PFSK-1 (cell line): Measurements from ENCODE around the gene CEP70.

Source experiments
- POLR2AphosphoS5 ChIP-seq: IDR thresholded peaks from 2 replicates; pipeline ENCODE4 v1.6.1; 2012; ENCODE audit warnings: low read depth, mild to moderate bottlenecking, control low read depth, low read length, moderate library complexity
- TAF1 ChIP-seq: IDR thresholded peaks from 2 replicates; pipeline ENCODE4 v1.6.1; 2012; ENCODE audit warnings: low read length, control low read depth, borderline replicate concordance; ENCODE audit not compliant: insufficient read depth

DNA sequence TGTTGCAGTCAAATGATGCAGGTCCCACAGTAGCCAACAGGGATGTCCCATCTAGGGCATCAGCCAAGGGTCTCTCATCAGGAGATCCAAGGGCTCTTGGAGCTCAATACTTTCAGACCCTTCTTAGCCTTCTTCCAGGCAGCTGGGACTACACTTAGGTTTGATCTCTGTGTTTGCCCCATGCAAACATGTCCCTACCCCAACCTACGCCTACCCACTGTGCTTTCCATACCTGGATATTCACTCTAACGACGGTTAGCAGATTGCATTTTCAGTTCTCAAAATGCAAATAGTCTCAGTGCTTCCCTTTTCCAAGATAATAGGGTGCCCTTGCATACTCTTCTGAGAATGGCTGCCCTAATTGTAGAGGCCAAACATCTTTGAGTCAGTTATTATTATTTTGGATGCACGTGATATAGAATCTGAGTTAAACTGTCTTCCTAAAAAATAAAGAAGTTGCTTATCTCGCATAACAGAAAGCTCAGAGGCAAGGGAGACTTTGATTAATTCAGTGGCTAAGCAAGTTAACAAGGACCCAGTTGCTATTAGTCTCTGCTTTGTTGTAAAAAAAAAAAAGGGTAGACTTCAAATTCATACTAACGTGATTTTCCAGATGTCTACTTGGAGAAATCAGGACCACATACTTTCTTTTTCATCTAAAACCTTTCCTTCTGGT lies 1.0 kb upstream of the CEP70 start:
- no peak for TF ChIP-seq TAF1
- TF ChIP-seq POLR2AphosphoS5, result no peak
